ENCODE results near the gene PCDH9. TPM values are rescaled to one million over a fixed set of nuclear protein-coding genes. Genes with fewer than 3 reads are reported as not detected.
A peak's percentile ranks its signal among the peaks of the same experiment; 100 is the strongest.

The PCDH9 gene
- polyA plus RNA-seq, 1 of the 3 experiments (the other 2 are of a cell fraction): 1.3 TPM

DNA sequence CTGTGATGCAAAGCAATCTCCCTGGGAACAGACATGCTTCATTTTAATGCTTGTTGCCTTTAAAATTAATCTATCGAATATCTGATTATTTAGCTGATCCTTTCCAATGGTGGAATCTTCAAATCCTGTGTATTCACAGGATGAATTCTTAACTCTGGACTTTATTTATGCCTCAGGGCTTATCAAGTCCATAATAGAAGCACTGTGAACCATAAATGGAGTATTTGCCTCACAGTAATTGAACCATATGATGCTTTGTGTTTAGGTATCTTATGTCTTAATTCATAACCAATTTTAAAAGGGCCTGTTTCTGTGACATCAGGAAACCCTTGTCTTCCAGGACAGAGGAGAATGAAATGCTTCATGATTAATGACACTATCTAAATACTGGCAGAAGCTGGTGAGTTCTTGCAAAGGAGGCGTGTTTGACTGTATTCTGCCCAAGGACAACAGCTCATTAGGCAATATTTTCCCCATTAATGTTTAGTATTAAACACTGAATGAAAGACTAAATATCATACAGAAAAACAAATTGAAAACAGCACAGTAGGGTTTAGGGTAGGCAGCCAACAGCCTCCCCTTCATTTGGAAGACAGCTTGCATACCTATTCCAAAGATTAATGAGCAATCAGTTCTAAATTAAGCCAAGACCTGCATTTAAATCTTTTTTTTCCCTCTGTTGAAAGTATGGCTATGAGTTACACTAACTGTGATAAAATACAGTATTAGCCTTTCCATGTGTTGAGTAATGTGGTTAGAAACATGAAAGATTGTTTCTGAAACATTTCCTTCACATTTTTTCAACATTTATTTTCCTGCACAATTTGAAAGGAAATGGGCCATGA, 709.4 kb downstream of the PCDH9 start:
- H3K9me2 ChIP-seq: no peaks in the 10 kb centered on the region
- ChIA-PET POLR2A (no interaction called here), CTCF (no interaction called here)
- no peak for TF ChIP-seq MEF2A (IDR thresholded peaks at IDR 0.05; ENCODE audit: borderline replicate concordance, low read depth)
- TF ChIP-seq EZH2phosphoT487 (IDR thresholded peaks at IDR 0.05; ENCODE audit: borderline replicate concordance, low read depth): no peak
- TF ChIP-seq EP300 (IDR thresholded peaks at IDR 0.05; ENCODE audit: borderline replicate concordance in 1 of 2, low read depth in 1 of 2, low read length in 1 of 2): peak in 1 of 2 experiments; percentile 68; a peak in 2 of 4 replicates
- TF ChIP-seq, protein P1, sequence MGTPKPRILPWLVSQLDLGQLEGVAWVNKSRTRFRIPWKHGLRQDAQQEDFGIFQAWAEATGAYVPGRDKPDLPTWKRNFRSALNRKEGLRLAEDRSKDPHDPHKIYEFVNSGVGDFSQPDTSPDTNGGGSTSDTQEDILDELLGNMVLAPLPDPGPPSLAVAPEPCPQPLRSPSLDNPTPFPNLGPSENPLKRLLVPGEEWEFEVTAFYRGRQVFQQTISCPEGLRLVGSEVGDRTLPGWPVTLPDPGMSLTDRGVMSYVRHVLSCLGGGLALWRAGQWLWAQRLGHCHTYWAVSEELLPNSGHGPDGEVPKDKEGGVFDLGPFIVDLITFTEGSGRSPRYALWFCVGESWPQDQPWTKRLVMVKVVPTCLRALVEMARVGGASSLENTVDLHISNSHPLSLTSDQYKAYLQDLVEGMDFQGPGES (IDR thresholded peaks at IDR 0.05; ENCODE audit: low read depth, low read length): no peak
- peak; percentile 77; the same call in 1 of the 2 replicates for TF ChIP-seq FOXJ3 (CRISPR knock-in tag; IDR thresholded peaks at IDR 0.05)
- TF ChIP-seq, protein P2, sequence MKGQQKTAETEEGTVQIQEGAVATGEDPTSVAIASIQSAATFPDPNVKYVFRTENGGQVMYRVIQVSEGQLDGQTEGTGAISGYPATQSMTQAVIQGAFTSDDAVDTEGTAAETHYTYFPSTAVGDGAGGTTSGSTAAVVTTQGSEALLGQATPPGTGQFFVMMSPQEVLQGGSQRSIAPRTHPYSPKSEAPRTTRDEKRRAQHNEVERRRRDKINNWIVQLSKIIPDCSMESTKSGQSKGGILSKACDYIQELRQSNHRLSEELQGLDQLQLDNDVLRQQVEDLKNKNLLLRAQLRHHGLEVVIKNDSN (IDR thresholded peaks at IDR 0.05; ENCODE audit: borderline replicate concordance, low read depth): no peak
- TF ChIP-seq TEAD4 (IDR thresholded peaks at IDR 0.05; ENCODE audit: borderline replicate concordance, insufficient read depth): no peak
- no peak for TF ChIP-seq YY1 (IDR thresholded peaks at IDR 0.05; ENCODE audit: low read depth)
- no peak for TF ChIP-seq JUND (IDR thresholded peaks at IDR 0.05)
- TF ChIP-seq SMC3 (IDR thresholded peaks at IDR 0.05; ENCODE audit: low read depth, low read length): no peak
- TF ChIP-seq, protein P3, sequence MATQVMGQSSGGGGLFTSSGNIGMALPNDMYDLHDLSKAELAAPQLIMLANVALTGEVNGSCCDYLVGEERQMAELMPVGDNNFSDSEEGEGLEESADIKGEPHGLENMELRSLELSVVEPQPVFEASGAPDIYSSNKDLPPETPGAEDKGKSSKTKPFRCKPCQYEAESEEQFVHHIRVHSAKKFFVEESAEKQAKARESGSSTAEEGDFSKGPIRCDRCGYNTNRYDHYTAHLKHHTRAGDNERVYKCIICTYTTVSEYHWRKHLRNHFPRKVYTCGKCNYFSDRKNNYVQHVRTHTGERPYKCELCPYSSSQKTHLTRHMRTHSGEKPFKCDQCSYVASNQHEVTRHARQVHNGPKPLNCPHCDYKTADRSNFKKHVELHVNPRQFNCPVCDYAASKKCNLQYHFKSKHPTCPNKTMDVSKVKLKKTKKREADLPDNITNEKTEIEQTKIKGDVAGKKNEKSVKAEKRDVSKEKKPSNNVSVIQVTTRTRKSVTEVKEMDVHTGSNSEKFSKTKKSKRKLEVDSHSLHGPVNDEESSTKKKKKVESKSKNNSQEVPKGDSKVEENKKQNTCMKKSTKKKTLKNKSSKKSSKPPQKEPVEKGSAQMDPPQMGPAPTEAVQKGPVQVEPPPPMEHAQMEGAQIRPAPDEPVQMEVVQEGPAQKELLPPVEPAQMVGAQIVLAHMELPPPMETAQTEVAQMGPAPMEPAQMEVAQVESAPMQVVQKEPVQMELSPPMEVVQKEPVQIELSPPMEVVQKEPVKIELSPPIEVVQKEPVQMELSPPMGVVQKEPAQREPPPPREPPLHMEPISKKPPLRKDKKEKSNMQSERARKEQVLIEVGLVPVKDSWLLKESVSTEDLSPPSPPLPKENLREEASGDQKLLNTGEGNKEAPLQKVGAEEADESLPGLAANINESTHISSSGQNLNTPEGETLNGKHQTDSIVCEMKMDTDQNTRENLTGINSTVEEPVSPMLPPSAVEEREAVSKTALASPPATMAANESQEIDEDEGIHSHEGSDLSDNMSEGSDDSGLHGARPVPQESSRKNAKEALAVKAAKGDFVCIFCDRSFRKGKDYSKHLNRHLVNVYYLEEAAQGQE (IDR thresholded peaks at IDR 0.05; ENCODE audit: low read depth, low read length): no peak
- TF ChIP-seq NRF1 (IDR thresholded peaks at IDR 0.05; ENCODE audit: low read depth, low read length): no peak
- peak; percentile 35 for TF ChIP-seq RCOR1 (IDR thresholded peaks at IDR 0.05; ENCODE audit: low read length)
- TF ChIP-seq RFX5 (IDR thresholded peaks at IDR 0.05; ENCODE audit: low read length): no peak
- no peak for TF ChIP-seq TAF1 (IDR thresholded peaks at IDR 0.05; ENCODE audit: borderline replicate concordance, low read depth, low read length)
- TF ChIP-seq TCF12 (IDR thresholded peaks at IDR 0.05): no peak
- TF ChIP-seq RXRA (IDR thresholded peaks at IDR 0.05; ENCODE audit: borderline replicate concordance, low read depth): no peak
- TF ChIP-seq USF2 (IDR thresholded peaks at IDR 0.05; ENCODE audit: borderline replicate concordance, low read depth, low read length): no peak
- peak; percentile 40; the same call in 1 of the 2 replicates for TF ChIP-seq GATA2 (CRISPR knock-in tag; IDR thresholded peaks at IDR 0.05)
- TF ChIP-seq SIN3A (IDR thresholded peaks at IDR 0.05; ENCODE audit: borderline replicate concordance, low read depth, low read length): no peak
- TF ChIP-seq, protein P4, sequence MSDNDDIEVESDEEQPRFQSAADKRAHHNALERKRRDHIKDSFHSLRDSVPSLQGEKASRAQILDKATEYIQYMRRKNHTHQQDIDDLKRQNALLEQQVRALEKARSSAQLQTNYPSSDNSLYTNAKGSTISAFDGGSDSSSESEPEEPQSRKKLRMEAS (IDR thresholded peaks at IDR 0.05; ENCODE audit: low read depth): no peak
- no peak for TF ChIP-seq MXI1 (IDR thresholded peaks at IDR 0.05; ENCODE audit: low read depth, low read length)
- no peak for TF ChIP-seq POLR2AphosphoS5 (IDR thresholded peaks at IDR 0.05; ENCODE audit: low read depth, low read length)
- TF ChIP-seq ELF1 (IDR thresholded peaks at IDR 0.05): no peak
- no peak overlapping the region for H3K9ac ChIP-seq
- H3K27me3 ChIP-seq (ENCODE audit: insufficient read depth): no peaks in the 10 kb centered on the region
- WGBS (ENCODE audit: low lambda C conversion rate): 34% methylated on average over 2 of the region's 2 CpGs
- no peaks in the 10 kb centered on the region for H3F3A ChIP-seq (replicated peaks; ENCODE audit: insufficient read depth)
- no peak overlapping the region for H3K4me3 ChIP-seq (ENCODE audit: low read depth in 2 of 2, low read length in 1 of 2)
- H3K9me3 ChIP-seq: no peaks in the 10 kb centered on the region
- H3K4me1 ChIP-seq (ENCODE audit: control insufficient read depth in 1 of 2, insufficient read depth in 2 of 2, low read depth in 1 of 2, low read length in 1 of 2): peaks cover 0 to 23% of the 10 kb centered on the region in 2 experiments; a peak in 2 of 4 replicates
- H3K27ac ChIP-seq (ENCODE audit: low read depth in 2 of 2, low read length in 1 of 2): peak overlapping the region in 1 of 2 experiments; percentile 72; a peak in 2 of 4 replicates
- no peak overlapping the region for H3K4me2 ChIP-seq
- no peaks in the 10 kb centered on the region for H3K79me2 ChIP-seq (ENCODE audit: insufficient read depth)
- peak; percentile 8 for DNase-seq
- H3K36me3 ChIP-seq (replicated peaks in 1 of 2; ENCODE audit: control insufficient read depth in 1 of 2, insufficient read depth in 2 of 2, low read length in 1 of 2): no peaks in the 10 kb centered on the region
- no peak overlapping the region for H2AFZ ChIP-seq (ENCODE audit: low read depth)
- no peaks in the 10 kb centered on the region for H4K20me1 ChIP-seq (ENCODE audit: insufficient read depth)

Data from SK-N-SH (cell line).